SK-N-SH (cell line): ENCODE data around the gene PPIL1.

Experiments
- RCOR1 ChIP-seq: fragments of 150-350 bp; IDR thresholded peaks from 2 replicates; pipeline ENCODE4 v1.6.1; 2017; ENCODE audit warnings: antibody characterized with exemption, low read length
- TF ChIP-seq, protein P1 (sequence below): fragments of 200-600 bp; sonication (generic); IDR thresholded peaks from 2 replicates; pipeline ENCODE4 v1.6.1; 2017; ENCODE audit warnings: antibody characterized with exemption, mild to moderate bottlenecking, moderate library complexity

DNA sequence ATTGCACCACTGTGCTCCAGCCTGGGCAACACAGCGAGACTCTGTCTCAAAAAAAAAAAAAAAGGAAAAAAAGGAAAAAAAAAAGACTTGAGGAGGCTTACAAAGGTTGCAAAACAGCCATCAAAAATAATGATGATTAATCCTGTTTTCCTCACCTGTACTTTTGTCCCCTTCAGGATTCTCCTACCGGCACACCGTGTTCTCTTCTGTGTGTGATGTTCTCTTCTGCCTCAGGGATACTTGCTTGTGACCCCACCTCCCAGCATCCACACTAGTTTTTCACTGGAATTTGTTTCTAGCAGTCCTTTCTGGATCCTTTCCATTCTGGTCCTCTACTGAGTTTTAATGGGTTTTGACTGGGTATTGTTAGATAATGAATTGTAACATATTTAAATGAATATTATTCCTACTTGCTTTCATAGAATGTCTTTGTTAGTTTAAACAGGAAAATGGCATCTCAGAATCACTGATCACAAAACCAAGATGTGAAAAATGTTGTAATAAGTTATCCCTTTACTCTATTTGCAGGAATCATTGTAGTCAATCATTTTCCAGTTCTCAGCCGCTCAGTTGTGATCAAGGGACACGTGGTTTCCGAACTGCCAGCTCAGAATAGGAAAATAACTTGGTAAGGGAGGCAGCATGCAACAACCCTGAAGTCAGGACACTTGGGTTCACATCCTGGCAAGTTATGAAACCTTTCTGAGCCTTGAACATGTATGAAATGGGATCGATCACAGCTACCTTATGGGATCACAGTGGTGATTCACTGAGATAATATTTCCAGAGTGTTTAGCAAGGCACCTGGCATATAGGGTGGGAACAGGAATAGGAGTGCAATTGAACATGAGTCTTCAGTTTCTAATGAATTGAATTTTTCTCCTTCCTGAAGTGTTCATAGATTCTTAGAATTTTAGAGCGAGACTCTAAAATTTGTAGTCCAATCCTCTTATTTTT is 19.7 kb upstream of the PPIL1 start:
- TF ChIP-seq, protein P1, sequence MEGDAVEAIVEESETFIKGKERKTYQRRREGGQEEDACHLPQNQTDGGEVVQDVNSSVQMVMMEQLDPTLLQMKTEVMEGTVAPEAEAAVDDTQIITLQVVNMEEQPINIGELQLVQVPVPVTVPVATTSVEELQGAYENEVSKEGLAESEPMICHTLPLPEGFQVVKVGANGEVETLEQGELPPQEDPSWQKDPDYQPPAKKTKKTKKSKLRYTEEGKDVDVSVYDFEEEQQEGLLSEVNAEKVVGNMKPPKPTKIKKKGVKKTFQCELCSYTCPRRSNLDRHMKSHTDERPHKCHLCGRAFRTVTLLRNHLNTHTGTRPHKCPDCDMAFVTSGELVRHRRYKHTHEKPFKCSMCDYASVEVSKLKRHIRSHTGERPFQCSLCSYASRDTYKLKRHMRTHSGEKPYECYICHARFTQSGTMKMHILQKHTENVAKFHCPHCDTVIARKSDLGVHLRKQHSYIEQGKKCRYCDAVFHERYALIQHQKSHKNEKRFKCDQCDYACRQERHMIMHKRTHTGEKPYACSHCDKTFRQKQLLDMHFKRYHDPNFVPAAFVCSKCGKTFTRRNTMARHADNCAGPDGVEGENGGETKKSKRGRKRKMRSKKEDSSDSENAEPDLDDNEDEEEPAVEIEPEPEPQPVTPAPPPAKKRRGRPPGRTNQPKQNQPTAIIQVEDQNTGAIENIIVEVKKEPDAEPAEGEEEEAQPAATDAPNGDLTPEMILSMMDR: no peak
- TF ChIP-seq RCOR1: no peak
